ENCODE results near the gene NT5C1A.

- TF ChIP-seq POLR2A (IDR thresholded peaks at IDR 0.05) (no peak), CTCF (IDR thresholded peaks at IDR 0.05) (no peak)
Measured at GRCh38 chr1:39689635-39690034, 17.7 kb upstream of the NT5C1A start.

Data from lower leg skin (tissue), 3 donors.